K562 (cell line): ENCODE data around the gene SLC9B2. TPM values are rescaled to one million over a fixed set of nuclear protein-coding genes. Genes with fewer than 3 reads are reported as not detected.

Experiments used
- CHD7 ChIP-seq: fragments of 200-600 bp; sonication (generic); IDR thresholded peaks from one replicate; pipeline ENCODE4 v1.6.1; 2012; ENCODE audit warnings: mild to moderate bottlenecking, low read depth, low read length, inconsistent platforms
- CREM ChIP-seq: IDR thresholded peaks from 2 replicates; pipeline ENCODE4 v1.6.1; 2014; ENCODE audit warnings: antibody characterized with exemption, low read depth
- DLX4 ChIP-seq: fragments of 250-450 bp; sonication (Bioruptor Pico); IDR thresholded peaks from 2 replicates; pipeline ENCODE4 v1.6.1; 2021; ENCODE audit warnings: mild to moderate bottlenecking
- ETV6 ChIP-seq, 3 experiments: fragments of 150-350 bp in 1 of 3; sonication (generic) in 1 of 3; formaldehyde crosslinking in 1 of 3; IDR thresholded peaks; 2 replicates each; pipeline versions ENCODE4 v1.6.1 to v1.8.0; 2014 to 2022; ENCODE audit warnings: borderline replicate concordance in 2 of 3, low read depth in 2 of 3, antibody characterized with exemption in 1 of 3, low read length in 1 of 3, mild to moderate bottlenecking in 1 of 3, missing genetic modification reagents in 1 of 3
- HMBOX1 ChIP-seq: sonication (generic); IDR thresholded peaks from 2 replicates; pipeline ENCODE4 v1.6.1; 2016
- LCOR ChIP-seq: sonication (generic); formaldehyde crosslinking; IDR thresholded peaks from 2 replicates; pipeline ENCODE4 v1.8.0; 2022; ENCODE audit warnings: mild to moderate bottlenecking, missing genetic modification reagents
- MEIS2 ChIP-seq: fragments of 450-650 bp; IDR thresholded peaks from 2 replicates; pipeline ENCODE4 v1.6.1; 2014; ENCODE audit warnings: mild to moderate bottlenecking; ENCODE audit not compliant: partially characterized antibody
- MTA2 ChIP-seq: fragments of 450-650 bp; IDR thresholded peaks from 2 replicates; pipeline ENCODE4 v1.6.1; 2016; ENCODE audit warnings: low read depth
- NFE2 ChIP-seq: IDR thresholded peaks from 2 replicates; pipeline ENCODE4 v1.6.1; 2014; ENCODE audit warnings: antibody characterized with exemption, low read depth
- TAF15 ChIP-seq: fragments of 200-400 bp; formaldehyde crosslinking; IDR thresholded peaks from 2 replicates; pipeline ENCODE4 v1.6.1; 2017; ENCODE audit warnings: mild to moderate bottlenecking, low read depth, low read length, moderate library complexity
- TAL1 ChIP-seq: fragments of 450-650 bp; IDR thresholded peaks from 2 replicates; pipeline ENCODE4 v1.6.1; 2016; ENCODE audit warnings: mild to moderate bottlenecking
- TRIM25 ChIP-seq: fragments of 450-650 bp; IDR thresholded peaks from 2 replicates; pipeline ENCODE4 v1.7.0; 2016; ENCODE audit warnings: borderline replicate concordance
- ZNF263 ChIP-seq: sonication (generic); formaldehyde crosslinking; IDR thresholded peaks from 2 replicates; pipeline ENCODE4 v1.8.0; 2022; ENCODE audit warnings: mild to moderate bottlenecking, missing genetic modification reagents, borderline replicate concordance
- polyA plus RNA-seq, 8 experiments: library from polyadenylated mRNA; depleted of rRNA in 4 of 8; stranded (reverse) in 5 of 8; unstranded in 3 of 8; fragments of >200 nt; fragmentation: Nextera tagmentation in 2 of 8; fragmentation: Illumina TruSeq in 1 of 8; extraction: Ambion mirVana in 2 of 8; extraction: Trizol in 1 of 8; gene quantifications; 2 replicates each; pipeline versions ENCODE4 v1.2.1 to v1.2.3, GENCODE V29; 2011 to 2014; ENCODE audit warnings: inconsistent platforms in 1 of 8, missing spikeins in 1 of 8
- total RNA-seq, 7 experiments: library from RNA; depleted of rRNA in 6 of 7; stranded (reverse); fragments of >200 nt in 6 of 7; fragmentation: Illumina TruSeq in 2 of 7; extraction: Trizol in 2 of 7; gene quantifications; 2 replicates each; pipeline versions ENCODE4 v1.2.1 to v1.2.3, GENCODE V29; 2011 to 2021; ENCODE audit warnings: low replicate concordance in 1 of 7

The SLC9B2 gene
- total and polyA plus RNA-seq, 9 of the 15 experiments (the other 6 are each of a cell fraction or from before 2014, with no cell fraction given), result 6.6 to 14.6 (median 11.4) TPM

- no peak for TF ChIP-seq CHD7
- TF ChIP-seq TAL1, result peak; percentile 61; the same call in 1 of the 2 replicates
- TF ChIP-seq HMBOX1, result no peak
- TF ChIP-seq MEIS2, result peak; percentile 94
- TF ChIP-seq DLX4, result no peak
- no peak for TF ChIP-seq TRIM25
- TF ChIP-seq ETV6 (IDR thresholded peaks at IDR 0.05; ENCODE audit: borderline replicate concordance in 1 of 2, low read depth in 2 of 2, low read length in 1 of 2), result no peak
- no peak for TF ChIP-seq ETV6 (CRISPR knock-in tag; IDR thresholded peaks at IDR 0.05; ENCODE audit: borderline replicate concordance)
- no peak for TF ChIP-seq NFE2
- no peak for TF ChIP-seq TAF15
- TF ChIP-seq MTA2, result 0 out of 2 replicates have a peak, but pooled peaks have one; percentile 29
- no peak for TF ChIP-seq ZNF263 (CRISPR knock-in tag)
- TF ChIP-seq LCOR (CRISPR knock-in tag), result no peak
- TF ChIP-seq CREM, result no peak
Observed at GRCh38 chr4:103044183-103044582, 32.4 kb downstream of the SLC9B2 start (continued).
